HCT116 (cell line): ENCODE measurements around the gene PTGR2.

Experiments
- ATF3 ChIP-seq: IDR thresholded peaks from 2 replicates; pipeline ENCODE4 v1.6.1; 2012
- CTCF ChIP-seq, 3 experiments: fragments of 200-600 bp in 1 of 3; sonication (generic) in 1 of 3; IDR thresholded peaks in 2 of 3; conservative IDR thresholded peaks in 1 of 3; 2 replicates each; pipeline ENCODE4 v1.5.1; 2012 to 2017; ENCODE audit warnings: low read depth in 2 of 3, low read length in 2 of 3, antibody characterized with exemption in 1 of 3, borderline replicate concordance in 1 of 3, control low read depth in 1 of 3, mild to moderate bottlenecking in 1 of 3, mixed read lengths in 1 of 3, mixed run types in 1 of 3, moderate library complexity in 1 of 3; ENCODE audit not compliant: insufficient read depth in 1 of 3
- EGR1 ChIP-seq: IDR thresholded peaks from 2 replicates; pipeline ENCODE4 v1.6.1; 2012; ENCODE audit warnings: low read depth
- EZH2 ChIP-seq: fragments of 200-600 bp; sonication (generic); IDR thresholded peaks from 2 replicates; pipeline ENCODE4 v1.6.1; 2017; ENCODE audit warnings: antibody characterized with exemption, mixed run types
- EZH2phosphoT487 ChIP-seq: fragments of 200-600 bp; IDR thresholded peaks from 2 replicates; pipeline ENCODE4 v1.6.1; 2018; ENCODE audit warnings: antibody characterized with exemption, borderline replicate concordance
- POLR2A ChIP-seq: IDR thresholded peaks from 2 replicates; pipeline ENCODE4 v1.7.0; 2011; ENCODE audit warnings: borderline replicate concordance; ENCODE audit not compliant: insufficient read depth, insufficient read length; ENCODE audit errors: extremely low read depth
- POLR2AphosphoS5 ChIP-seq: IDR thresholded peaks from 2 replicates; pipeline ENCODE4 v1.6.1; 2011; ENCODE audit warnings: mild to moderate bottlenecking, low read depth, low read length, moderate library complexity
- REST ChIP-seq: IDR thresholded peaks from 2 replicates; pipeline ENCODE4 v1.6.1; 2012; ENCODE audit warnings: low read depth
- TCF7L2 ChIP-seq: IDR thresholded peaks from 2 replicates; pipeline ENCODE4 v1.7.0; 2011; ENCODE audit warnings: borderline replicate concordance, inconsistent platforms; ENCODE audit not compliant: insufficient read depth, insufficient read length; ENCODE audit errors: extremely low read depth
- YY1 ChIP-seq: IDR thresholded peaks from 2 replicates; pipeline ENCODE4 v1.6.1; 2011; ENCODE audit warnings: low read length, low read depth, moderate library complexity, mild to moderate bottlenecking; ENCODE audit not compliant: insufficient replicate concordance; ENCODE audit errors: extremely low read depth
- TF ChIP-seq, protein P1 (sequence below): IDR thresholded peaks from 2 replicates; pipeline ENCODE4 v1.6.1; 2012

- TF ChIP-seq EZH2phosphoT487 (no peak), CTCF (IDR thresholded peaks at IDR 0.05 in 2 of 3, conservative IDR thresholded peaks at IDR 0.05 in 1 of 3; ENCODE audit: borderline replicate concordance in 1 of 3, insufficient read depth in 1 of 3, low read depth in 2 of 3, low read length in 2 of 3) (no peak), ATF3 (no peak), POLR2A (no peak), POLR2AphosphoS5 (no peak), TCF7L2 (no peak), EGR1 (no peak), REST (no peak), EZH2 (no peak), YY1 (no peak)
- TF ChIP-seq, protein P1, sequence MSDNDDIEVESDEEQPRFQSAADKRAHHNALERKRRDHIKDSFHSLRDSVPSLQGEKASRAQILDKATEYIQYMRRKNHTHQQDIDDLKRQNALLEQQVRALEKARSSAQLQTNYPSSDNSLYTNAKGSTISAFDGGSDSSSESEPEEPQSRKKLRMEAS: no peak
Observed at GRCh38 chr14:73862480-73862879, 10.8 kb downstream of the PTGR2 start.
